GM19452 (cell line): ENCODE results near the gene INPP4A.

Experiments used
- ATAC-seq: cut with Tn5 transposase; IDR thresholded peaks from one replicate; pipeline ENCODE4 v1.9.1; 2021; ENCODE audit not compliant: unreplicated experiment

Gene INPP4A

GRCh38 chr2:98489971-98490962, 45.6 kb downstream of the INPP4A start:
- ATAC-seq: no peak

GRCh38 chr2:98492441-98492840, 47.8 kb downstream of the INPP4A start:
- ATAC-seq: no peak

GRCh38 chr2:98494699-98495098, 50.0 kb downstream of the INPP4A start:
- ATAC-seq: no peak

- ATAC-seq: no peak
Measured at GRCh38 chr2:98496750-98497493, 52.3 kb downstream of the INPP4A start.

DNA sequence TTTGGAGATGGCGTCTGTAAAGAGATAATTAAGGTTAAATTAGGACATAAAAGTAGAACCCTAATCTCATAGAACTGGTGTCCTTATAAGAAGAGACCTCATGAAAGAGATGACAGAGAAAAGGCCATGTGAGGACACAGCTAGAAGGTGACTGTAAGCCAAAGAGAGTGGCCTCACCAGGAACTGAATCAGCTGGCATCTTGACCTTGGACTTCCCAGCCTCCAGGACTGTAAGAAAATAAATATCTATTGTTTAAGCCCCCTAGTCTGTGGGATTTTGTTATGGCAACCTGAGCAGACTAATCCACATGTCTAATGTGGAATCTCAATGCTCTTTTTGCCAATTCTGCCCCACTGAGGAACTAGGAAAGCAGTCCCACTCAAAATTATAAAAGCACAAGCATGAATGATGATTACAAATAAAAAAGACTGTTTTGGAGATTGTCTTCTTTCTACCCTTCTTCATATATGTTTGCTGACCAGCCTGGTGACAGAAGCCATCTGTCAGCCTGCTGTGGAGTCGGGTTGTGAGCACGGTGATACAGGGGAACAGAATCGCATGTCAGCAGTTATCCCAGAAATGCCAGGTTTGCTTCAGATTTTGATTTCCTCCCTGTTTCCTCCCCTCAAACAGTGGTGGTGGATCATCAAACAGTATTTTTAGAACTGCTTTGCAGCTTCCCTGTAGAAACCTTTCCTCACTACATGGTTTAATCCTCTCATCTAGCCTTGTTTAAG, 54.2 kb downstream of the INPP4A start:
- ATAC-seq: no peak

- ATAC-seq: no peak
Measured at GRCh38 chr2:98500561-98500960, 55.9 kb downstream of the INPP4A start.

DNA sequence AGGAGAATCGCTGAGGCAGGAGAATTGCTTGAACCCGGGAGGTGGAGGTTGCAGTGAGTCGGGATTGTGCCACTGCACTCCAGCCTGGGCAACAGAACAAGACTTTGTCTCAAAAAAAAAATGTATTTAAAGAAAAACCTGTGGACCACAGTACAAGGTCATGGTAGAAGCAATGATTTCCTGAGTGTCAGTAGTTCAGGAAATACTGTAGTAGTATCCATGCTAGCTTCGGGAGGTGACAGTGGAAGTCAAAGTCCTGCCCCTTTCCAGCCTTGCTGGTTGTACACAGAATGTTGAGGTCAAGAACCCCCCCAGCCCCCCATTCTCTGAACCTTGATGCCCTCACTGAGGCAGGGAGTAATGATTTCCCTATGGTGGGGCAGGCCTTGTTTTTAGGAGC, 56.6 kb downstream of the INPP4A start:
- ATAC-seq: no peak

GRCh38 chr2:98501876-98502275, 57.2 kb downstream of the INPP4A start:
- no peak for ATAC-seq

GRCh38 chr2:98502556-98503335, 58.1 kb downstream of the INPP4A start:
- no peak for ATAC-seq

DNA sequence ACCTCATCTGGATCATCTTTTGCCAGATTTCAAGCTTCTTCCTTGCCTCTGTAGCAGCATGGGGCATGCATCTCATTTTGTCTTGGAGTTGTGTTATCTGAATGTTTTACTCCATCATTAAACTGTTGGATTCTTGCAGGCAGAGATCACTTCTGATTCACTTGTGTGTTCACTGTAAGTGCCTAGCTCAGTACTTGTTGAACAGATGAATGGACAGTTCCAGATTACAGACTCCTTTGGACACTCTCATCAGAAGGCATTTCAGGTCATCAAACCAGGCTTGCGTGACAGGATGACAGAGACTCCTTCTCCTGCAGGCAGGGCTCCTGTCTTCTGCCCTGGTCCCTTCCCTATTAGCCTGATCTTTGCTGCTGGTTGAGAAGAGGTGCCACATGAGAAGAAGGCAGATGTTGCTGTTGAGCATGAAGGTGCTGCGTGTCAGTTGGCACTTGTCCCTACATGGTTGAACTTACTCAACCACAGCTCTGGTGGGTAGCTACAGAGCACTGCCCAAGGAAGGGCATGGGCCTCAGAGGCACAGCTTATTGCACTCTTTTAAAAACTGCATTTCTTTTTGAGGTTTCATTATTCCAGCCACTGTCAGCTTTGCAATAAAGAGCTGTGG, 58.9 kb downstream of the INPP4A start:
- ATAC-seq: no peak

DNA sequence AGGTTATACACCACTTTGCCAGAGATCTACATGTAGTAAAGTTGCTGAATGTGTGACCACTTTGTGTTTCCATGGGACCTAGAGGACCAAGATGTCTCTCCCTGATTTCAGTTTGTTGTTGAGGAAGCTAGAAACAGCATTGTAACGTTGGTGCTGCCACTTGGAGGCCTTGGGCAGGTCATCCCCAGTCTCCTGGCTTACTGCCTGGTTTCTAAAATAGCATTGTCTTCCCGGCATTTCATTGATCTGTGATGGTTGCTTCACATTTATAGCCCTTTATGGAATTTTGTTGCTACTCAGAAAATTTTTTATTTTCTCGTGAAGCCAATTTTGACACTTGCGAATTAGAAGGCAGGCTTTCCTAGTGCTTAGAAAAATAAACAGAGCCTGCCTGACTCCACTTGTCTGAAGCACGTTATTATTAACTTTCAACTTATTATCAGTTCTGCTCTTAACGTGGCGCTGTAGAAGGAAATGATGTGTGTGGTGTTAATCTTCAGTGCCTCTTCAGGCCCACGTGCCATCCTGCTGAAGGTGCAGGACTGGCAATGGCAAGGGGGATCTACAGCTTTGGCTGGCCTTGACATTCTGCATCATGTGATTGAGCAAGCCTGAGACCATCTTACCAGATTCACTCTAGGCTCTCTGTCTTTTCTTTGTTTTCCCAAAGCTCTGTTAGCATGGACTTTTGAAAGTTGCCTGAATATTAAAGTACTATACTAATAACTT, 59.9 kb downstream of the INPP4A start:
- no peak for ATAC-seq

GRCh38 chr2:98505311-98505808, 60.7 kb downstream of the INPP4A start:
- ATAC-seq: no peak

GRCh38 chr2:98505971-98506664, 61.5 kb downstream of the INPP4A start:
- ATAC-seq: no peak

- no peak for ATAC-seq
Measured at GRCh38 chr2:98506881-98507280, 62.2 kb downstream of the INPP4A start.

- ATAC-seq: no peak
Measured at GRCh38 chr2:98507461-98507860, 62.8 kb downstream of the INPP4A start.

- no peak for ATAC-seq
Measured at GRCh38 chr2:98507891-98508708, 63.4 kb downstream of the INPP4A start.

GRCh38 chr2:98508709-98509066, 64.0 kb downstream of the INPP4A start:
- no peak for ATAC-seq
